SW480 (cell line): Measurements from ENCODE around the gene TATDN3.
"Not testable (repeated sequence)": the region's sequence is repeated elsewhere in the genome, so short reads cannot be mapped to it uniquely, and the experiment has no call there.

ENCODE experiments used
- DNase-seq: peaks from one replicate; pipeline ENCODE4 v3.0.0-alpha.2; 2016; ENCODE audit warnings: low spot score

Gene TATDN3

DNA sequence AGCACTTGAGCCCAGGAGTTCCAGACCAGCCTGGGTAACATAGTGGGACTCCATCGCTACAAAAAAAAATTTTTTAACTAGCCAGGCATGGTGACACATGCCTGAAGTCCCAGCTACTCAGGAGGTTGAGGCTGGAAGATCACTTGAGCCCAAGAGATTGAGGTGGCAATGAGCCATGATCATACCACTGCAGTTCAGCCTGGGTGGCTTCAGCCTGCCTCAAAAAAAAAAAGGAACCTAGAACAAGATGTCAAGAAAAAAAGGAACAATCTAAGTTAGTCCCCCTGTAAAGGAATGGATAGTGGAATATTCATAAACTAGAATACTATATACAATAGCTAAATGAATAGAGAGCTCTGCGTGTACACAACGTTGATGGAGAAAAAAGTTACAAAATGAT is 14.5 kb upstream of the TATDN3 start:
- DNase-seq, result no peak

DNA sequence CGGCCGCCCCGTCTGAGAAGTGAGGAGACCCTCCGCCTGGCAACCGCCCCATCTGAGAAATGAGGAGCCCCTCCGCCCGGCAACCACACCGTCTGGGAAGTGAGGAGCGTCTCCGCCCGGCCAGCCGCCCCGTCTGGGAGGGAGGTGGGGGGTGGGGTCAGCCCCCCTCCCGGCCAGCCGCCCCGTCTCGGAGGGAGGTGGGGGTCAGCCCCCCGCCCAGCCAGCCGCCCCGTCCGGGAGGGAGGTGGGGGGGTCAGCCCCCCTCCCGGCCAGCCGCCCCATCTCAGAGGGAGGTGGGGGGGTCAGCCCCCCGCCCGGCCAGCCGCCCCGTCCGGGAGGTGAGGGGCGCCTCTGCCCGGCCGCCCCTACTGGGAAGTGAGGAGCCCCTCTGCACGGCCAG is 12.6 kb upstream of the TATDN3 start:
- DNase-seq, result not testable (repeated sequence)

DNA sequence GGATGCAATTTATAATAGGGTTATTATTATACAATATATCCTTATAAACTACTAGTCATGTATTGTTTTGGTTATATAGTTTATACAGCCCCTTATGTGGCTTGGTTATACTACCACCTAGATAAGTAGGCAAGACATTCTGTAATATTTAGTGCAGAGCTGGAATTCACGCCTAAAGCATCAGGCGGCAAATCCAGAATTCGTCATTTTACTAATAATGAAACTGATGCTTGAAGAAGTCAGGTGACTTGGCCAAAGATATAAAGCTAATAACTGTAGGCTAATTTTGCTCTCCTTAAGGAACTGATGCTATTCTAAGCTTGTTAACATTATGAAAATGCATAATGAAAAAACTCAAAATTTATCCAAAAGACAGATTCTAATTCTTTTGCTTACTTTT is 10.9 kb upstream of the TATDN3 start:
- no peak for DNase-seq

DNA sequence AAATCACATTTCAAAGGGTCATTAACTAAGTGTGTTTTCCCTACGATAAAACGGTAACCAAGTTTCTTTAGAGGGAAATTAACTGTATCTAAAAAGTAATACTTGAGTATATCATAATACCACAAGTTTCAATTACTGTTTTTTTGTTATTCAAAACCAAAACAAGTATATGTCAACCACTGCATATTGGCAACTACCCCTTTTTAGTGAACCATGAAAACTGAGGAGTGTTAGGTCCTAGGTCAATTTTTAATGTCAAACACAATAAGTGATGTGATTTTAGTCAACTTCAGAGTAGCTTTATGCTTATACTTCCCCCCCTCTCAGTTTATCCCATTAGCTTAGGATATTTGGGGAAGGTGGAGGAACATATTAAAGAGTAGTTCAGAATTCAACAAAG is 10.5 kb upstream of the TATDN3 start:
- no peak for DNase-seq

DNA sequence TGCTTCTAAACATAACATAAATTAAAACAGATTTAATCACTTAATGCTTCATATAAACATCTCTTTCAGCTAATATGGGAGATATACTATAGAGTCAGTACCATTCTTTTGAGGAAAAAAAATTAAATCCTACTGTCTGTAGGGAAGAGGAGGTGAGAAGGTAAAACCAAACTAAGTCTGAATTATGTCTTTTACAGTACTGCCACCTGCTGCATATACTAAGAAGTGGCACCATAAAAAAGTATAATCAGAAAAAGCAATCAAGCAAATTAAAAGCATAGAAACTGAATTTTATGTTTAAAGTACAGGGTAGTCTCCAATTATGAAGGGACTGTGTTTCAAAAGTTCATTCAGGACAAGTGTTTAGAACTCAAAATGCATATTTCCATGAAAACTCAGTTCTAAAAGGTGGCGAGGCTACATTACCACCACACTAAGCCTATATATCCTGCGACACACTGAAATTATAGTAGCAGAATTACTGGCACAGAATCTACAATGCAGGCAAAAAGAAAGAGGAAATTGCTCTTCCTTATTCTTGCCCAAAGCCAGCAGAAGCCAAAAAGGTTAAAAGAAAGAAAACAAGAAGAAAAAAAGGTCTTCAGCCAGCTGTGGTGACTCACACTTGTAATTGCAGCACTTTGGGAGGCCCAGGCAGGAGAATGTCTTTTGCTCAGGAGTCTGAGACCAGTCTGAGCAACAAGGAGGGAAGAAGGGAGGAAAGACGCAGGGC is 9.1 kb upstream of the TATDN3 start:
- peak; percentile 55 for DNase-seq

DNA sequence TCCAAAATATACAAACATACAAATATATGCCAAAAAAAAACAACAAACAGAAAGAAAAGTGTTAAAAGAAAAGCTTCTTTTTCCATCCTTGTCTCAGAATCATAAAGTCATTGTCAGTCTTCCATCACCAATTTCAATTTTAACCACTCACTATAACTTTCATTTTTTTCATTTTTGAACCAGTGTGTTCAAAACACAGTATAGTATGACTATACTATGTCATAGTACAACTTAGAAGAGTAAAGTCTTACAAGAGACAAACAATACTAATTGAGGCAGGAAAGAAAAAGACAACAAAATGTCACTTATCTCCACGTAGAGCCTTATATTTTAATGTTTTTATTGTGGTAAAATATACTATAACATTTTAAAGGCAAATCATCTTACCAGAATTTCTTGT is 7.7 kb upstream of the TATDN3 start:
- DNase-seq, result no peak

DNA sequence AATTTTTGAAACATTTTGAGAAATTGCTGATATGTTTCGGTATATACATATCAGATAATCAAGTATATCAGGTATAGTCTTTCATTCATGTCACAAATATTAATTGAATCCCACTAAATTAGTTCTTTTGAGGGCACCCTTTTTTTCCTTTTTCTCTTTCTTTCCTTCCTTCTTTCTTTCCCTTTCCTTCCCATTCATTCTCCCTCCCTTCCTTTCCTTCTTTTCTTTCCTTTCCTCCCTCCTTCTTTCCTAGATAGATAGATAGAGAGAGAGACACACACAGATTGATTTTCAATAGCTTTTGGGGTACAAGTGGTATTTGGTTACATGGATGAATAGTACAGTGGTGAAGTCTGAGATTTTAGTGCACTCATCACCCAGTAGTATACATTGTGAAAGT is 5.8 kb upstream of the TATDN3 start:
- no peak for DNase-seq

DNA sequence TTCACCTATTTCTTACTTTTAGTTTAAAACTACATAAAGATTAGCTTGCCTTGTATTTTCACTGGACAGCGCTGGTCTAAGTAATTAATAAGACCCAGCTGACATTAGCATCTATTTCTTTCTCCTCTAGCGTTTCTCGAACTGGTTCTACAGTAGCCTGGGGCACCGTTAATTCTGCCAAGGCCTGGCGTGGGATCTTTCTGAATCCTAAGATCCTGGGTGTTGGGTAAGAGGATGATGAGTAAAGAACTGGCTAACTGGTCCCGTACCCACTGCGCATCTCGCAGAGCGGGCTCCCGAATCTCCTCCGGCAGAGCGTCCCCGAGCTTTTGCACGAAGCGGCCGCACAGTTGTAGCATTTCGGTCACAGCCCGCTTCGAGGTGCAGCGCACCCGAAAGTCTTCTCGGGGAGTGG is 426 bp upstream of the TATDN3 start:
- peak; percentile 69 for DNase-seq

DNA sequence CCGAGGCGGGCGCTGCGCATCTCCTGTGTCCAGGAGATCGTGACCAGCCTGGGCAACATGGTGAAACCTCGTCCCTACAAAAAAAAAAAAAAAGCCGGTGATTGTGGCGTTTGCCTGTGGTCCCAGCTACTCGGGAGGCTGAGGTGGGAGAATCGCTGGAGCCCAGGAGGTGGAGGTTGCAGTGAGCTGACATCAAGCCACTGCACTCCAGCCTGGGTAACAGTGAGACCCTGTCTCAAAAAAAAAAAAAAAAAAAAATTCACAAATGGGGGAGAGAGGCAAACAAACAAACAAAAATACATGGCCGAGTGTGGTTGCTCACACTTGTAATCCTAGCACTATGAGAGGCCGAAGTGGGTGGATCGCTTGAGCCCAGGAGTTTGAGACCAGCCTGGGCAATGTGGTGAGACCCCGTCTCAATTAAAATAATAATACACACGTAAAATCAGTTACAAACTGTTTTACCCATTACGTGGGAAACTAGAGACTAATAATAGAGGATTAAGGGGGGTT is 758 bp downstream of the TATDN3 start:
- no peak for DNase-seq

DNA sequence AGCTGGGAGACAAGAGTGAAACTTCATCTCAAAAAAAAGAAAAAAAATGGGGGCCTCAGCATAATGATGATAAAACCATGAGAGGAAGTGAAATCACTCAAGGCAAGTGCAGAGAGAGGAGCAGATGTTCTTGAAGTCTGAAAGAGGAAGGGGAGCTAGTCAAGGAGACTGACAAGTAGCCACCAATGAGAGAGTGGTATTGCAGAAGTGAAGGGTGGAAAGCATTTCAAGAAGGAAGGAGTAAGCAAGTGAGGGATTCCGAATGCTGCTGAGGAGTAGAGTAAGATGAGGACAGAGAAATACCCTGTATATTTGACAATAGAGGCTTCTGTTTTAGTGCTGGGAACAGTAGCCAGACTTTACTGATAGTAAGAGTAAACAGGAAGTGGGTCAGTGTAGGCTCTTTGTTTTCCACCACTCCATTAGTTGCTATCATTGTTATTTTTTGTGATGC is 2.9 kb downstream of the TATDN3 start:
- no peak for DNase-seq

DNA sequence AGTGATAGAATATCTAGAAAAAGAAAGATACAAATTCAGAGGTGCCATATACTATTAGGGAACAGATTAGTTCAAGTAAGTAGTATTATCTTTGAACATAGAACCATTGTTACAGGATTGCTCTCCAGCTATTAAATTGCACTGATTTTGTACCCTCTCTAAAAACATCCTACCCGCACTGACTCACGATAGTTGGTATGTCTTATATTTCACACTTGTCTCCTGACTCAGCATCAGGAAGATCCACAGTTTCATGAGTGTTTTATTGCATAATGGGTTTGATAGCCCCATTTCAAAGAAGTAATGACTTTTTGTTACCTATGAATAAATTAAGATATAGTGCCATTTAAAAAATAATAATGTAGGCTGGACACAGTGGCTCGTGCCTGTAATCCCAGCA is 6.0 kb downstream of the TATDN3 start:
- no peak for DNase-seq

DNA sequence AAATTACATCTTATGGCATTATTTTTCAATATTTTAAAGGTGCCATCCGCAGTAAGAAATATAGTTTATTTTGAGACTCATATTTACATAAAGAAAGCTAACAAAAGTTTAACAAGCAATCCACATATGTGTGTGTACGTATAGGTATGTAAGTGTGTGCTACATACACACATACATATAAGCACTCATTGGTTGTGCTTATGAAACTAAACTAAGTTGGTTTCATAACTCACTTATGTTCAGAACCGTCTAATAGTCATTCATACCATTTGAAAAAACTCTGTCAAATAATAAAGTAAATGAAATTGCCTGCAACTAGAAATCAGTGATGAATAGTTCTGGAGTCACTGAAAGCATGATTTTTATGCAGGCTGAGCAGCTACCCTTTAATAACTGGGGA is 14.1 kb downstream of the TATDN3 start:
- DNase-seq, result no peak

DNA sequence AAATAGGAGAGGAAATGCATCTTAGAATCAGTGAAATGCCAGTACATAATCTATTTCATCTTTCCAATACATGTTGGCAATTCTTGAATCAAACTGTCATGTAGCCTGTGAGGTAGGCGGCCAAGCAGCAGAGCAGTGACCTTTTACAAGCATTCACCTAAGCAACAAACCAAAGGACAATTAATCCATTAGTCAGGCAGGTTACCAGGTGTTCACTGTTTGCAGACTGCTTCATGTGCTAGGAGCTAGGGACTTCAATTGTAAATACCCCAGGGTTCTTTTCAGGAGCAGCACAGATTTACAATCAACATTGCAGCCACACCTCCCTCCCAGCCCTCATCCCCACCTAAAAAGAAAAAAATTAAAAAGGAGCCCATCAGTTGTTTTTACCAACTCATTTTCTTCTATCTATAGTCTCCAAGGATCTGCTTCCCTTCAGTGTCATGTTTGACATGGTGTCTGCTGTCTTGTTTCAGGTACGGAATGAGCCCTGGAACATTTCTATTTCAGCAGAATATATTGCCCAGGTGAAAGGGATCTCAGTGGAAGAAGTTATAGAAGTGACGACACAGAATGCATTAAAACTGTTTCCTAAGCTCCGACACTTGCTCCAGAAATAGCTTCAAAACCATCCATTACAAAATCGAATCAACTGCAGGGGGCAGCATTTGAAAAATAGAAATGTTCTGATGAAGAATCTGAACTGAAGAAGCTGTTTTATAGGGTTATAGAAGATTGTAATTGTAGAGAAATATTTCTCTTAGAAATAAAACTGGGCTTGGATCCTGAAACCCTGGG is 23.0 kb downstream of the TATDN3 start:
- DNase-seq, result no peak

DNA sequence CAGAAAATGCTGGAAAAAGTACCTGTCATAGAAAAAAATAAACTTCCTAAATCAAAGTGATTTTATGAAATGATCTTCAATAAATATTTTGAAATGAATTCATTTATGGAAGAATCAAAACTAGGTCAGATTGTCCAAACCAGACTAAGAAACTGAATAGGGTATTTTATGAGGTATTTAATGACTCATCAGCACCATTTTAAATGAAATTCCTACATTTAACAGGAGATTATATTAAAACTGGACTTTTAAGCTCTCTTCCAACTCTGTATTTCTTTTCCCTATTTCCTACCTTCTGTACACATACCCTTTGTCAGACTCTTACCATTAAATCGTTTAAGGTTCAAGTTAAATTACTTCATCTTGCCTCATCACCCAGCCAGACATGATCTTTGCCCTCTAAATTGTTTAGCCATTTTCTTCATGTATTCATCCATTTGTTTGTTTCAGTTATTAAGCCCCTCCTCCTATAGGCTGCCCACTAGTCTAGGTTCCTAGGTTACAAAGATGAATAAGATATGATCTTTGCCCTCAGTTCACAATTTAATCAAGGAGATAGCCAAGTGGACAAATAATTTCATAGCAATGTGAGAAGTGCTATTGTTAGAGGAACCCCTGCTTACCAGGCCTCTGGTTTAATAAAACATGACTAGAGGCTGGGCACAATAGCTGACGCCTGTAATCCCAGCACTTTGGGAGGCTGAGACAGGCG is 25.0 kb downstream of the TATDN3 start:
- no peak for DNase-seq

DNA sequence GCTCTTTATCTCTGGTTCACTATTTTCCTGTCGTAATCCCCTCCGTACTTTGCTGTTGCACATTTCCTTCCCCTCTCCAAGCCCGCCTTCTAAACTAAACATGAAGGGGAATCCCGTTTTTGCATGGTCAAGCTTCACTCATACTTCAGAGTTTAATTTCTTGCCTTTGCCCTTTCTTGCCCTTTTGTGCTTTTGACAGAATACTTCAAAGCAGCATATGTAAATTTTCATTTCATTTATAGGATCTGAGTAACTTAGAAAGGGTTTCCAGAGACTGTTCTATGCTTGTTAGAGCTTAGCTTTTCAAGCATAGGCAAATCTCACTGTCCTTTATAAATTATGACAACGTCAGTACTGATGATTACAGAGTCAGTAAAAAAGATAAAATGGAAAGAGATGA is 28.0 kb downstream of the TATDN3 start:
- DNase-seq, result no peak

DNA sequence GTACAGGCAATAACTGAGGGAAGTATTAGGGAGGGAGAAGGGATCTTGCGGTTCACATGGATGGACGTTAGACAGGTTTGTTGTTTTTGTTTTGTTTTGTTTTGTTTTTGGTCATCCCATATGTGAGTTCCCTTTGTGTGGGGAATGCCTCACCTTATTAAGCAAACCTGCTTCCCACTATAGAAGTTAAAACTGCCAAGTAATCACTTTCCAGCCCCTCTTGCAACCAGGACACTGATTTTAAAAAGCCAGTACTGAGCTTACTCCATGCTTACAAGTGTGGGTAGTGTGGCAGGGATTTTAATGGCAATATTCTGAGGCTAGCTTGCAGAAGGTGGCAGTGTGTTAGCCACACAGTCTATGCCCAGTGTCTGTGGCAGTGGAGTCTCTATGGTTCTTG is 29.3 kb downstream of the TATDN3 start:
- no peak for DNase-seq

DNA sequence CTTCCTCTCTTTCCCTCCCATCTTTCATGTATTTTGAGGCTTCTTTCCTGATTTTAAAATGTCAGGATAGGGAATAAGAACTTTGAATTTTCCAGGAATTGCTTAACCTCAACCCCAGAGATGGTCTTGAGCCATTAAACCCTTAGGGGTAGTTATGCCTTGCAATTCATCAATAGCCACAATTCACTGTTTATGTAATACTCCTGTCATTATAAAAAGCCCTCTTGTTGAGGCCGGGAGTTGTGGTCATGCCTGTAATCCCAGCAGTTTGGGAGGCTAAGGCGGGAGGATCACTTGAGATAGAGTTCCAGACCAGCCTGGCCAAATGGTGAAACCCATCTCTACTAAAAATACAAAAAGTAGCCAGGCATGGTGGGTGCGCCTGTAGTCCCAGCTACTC is 31.3 kb downstream of the TATDN3 start:
- no peak for DNase-seq

DNA sequence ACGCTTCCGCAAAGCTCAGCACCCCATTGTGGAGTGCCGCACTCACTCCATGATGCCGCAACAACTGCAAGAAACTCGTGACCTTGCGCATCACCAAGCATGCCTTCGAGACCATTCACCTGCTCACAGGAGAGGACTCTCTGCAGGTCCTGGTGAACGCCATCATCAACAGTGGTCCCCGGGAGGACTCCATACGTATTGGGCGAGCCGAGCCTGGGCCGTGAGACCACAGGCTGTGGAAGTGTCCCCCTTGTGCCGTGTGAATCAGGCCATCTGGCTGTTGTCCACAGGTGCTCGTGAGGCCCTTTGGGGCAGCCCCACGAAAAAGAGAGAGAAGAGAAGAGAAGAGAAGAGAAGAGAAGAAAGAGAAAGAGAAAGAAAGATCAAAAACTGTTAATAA is 32.5 kb downstream of the TATDN3 start:
- DNase-seq, result no peak

DNA sequence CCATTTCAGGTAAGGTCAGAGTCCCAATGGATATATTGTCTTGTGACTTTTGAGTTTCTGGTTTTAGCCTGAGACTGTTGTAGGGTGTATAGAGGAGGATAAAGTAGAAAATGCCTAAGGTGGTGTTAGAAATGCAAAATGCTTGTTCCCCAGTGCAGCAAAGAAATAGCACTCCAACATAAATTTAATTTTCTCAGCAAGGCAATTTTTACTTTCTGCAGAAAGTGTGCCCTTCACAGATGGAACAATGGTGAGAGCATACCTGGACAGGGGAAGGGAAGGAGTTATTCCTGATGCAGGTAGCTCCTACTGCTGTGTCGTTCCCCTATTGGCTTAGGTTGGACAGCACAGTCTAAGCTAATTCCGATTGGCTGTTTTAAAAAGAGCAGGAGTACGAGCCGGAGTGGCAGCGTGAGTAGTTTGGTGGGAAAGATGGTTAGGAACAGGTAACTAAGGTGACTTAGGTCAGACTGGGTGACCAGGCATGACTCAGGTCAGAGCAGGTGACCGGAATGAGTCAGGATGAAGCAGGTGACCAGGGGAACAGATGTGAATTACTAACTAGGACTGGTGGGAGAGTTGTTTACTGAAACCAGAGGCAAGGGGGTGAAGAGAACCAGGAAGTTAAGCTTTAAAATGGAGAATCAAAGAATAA is 34.2 kb downstream of the TATDN3 start:
- DNase-seq, result no peak

DNA sequence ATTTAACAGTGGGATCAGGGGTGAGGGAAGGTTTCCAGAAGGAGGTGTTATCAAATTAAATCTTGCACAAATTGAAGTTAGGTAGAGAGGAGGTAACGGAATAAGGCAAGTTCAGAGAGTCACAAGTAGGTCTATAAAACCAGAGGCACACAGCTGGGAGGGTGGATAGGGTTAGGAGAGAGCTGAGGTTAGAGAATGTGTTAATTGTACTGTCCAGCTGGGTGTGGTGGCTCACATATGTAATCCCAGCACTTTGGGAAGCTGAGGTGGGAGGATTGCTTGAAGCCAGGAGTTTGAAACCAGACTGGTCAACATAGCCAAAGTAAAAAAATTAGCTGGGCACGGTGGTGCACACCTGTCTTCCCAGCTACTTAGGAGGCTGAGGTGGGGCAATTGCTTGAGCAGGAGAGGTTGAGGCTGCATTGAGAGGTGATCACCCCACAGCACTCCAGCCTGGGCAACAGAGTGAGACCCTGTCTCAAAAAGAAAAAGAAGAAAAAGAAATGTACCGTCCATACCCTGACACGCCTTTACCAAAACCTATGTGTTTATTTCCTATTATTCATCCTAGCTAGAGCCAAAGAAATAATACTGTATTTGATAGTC is 35.6 kb downstream of the TATDN3 start:
- DNase-seq, result no peak

DNA sequence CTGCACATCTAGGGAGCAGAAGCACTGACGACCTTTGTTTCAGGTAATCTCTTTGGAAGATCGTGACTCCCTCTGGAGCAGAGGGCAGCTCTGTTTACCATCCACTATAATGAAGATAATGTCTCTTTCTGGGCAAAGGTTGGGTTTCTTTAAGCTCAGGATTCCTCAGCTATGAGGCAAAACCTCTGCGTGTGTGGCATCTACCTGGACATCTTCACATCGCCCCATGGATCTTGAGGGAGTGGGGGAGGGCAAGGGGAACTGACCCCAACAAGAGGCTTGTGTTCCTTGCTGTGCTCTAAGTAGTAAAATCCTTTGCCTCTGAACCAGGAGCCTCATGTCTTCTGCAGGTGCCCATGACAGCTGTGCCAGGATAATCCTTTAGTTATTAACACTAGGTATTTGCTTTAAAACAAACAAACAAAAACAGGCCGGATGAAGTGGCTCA is 36.2 kb downstream of the TATDN3 start:
- no peak for DNase-seq

DNA sequence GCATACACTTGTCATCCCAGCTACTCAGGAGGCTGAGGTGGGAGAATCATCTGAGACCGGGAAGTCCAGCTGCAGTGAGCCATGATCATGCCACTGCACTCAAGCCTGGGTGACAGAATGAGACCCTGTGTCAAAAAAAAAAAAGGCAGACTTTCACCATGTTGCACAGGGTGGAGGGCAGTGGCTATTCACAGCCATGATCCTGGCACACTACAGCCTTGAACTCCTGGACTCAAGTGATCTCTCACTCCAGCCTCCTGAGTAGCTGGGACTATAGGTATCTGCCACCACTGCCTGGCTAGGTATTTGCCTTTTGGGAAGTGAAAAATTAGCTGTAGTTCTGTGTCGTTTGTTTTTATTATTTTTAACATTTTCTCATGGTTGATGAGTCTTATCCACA is 36.7 kb downstream of the TATDN3 start:
- DNase-seq, result no peak
